ENCODE results near the gene ILKAP. TPM values are rescaled to one million over a fixed set of nuclear protein-coding genes. Genes with fewer than 3 reads are reported as not detected.
A peak's percentile ranks its signal among the peaks of the same experiment; 100 is the strongest.

The ILKAP gene
- total and polyA plus RNA-seq, 11 donors = 12.4 to 41.7 (median 24.0) TPM

DNA sequence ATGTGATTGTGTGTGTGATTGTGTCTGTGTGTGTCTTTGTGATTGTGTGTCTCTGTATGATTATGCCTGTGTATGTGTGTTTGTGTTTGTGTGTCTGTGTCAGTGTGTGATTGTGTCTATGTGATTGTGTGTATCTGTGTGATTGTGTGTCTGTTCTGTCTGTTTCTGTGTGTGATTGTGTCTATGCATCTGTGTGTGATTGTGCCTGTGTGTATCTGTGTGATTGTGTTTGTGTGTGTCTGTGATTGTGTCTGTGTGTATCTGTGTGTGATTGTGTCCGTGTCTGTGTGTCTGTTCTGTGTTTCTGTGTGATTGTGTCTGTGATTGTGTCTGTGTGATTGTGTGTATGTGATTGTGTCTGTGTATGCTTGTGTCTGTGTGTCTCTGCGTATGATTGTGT is 77.2 kb downstream of the ILKAP start:
- DNase-seq (no peak), ATAC-seq (no peak)
- WGBS, 4 donors = 72 to 98% (median 92%) methylated on average over 2 of the region's 2 CpGs
- Histone ChIP-seq H3K4me3 (no peak overlapping the region), H3K27ac (no peak overlapping the region), H3K36me3 (no peaks in the 10 kb centered on the region), H3K27me3 (no peaks in the 10 kb centered on the region), H3K4me1 (peaks cover 0 to 9% (median 0%) of the 10 kb centered on the region in 12 donors), H3K9me3 (no peaks in the 10 kb centered on the region)
- TF ChIP-seq, protein P1, sequence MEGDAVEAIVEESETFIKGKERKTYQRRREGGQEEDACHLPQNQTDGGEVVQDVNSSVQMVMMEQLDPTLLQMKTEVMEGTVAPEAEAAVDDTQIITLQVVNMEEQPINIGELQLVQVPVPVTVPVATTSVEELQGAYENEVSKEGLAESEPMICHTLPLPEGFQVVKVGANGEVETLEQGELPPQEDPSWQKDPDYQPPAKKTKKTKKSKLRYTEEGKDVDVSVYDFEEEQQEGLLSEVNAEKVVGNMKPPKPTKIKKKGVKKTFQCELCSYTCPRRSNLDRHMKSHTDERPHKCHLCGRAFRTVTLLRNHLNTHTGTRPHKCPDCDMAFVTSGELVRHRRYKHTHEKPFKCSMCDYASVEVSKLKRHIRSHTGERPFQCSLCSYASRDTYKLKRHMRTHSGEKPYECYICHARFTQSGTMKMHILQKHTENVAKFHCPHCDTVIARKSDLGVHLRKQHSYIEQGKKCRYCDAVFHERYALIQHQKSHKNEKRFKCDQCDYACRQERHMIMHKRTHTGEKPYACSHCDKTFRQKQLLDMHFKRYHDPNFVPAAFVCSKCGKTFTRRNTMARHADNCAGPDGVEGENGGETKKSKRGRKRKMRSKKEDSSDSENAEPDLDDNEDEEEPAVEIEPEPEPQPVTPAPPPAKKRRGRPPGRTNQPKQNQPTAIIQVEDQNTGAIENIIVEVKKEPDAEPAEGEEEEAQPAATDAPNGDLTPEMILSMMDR (IDR thresholded peaks at IDR 0.05) = no peak
- no peak for TF ChIP-seq POLR2A (IDR thresholded peaks at IDR 0.05)
- intact Hi-C loops (cut with DNase I) = no loop called here

DNA sequence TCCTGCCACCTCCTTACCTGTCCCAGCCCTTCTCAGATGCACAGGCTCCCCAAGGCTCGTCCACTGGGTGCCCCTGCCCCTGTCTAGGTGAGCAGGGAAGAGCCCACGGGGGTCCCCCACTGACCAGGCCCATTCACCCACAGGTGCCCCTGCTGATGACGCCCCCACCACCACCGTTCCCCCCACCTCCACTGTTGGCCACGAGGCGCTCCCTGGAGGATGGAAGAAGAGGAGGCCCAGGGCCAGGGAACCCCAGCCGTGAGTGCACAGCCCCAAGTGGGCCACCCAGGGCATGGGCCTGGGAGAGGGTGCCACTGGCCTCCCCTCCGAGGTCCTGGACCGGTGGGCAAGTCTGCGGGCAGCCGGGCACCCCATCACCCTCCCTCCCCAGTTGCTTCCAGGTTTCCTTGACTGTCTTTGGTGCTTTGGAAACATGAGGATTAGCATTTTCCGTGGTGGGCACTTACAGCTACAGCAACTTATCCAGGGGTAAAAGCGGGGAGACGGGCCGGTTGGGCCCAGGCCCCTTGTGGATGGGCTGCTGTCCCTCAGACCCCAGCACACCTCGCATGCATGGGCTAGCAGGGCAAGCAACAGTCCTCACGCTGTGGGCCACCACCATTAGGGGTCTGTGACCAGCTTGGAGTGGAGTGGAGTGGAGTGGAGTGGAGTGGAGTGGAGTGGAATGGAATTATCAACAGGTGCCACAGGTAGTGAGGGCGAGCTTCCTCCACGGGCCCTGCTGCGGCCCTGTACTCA is 78.2 kb downstream of the ILKAP start:
- Histone ChIP-seq H3K27ac (no peak overlapping the region), H3K36me3 (no peaks in the 10 kb centered on the region), H3K4me1 (peaks cover 0 to 11% (median 0%) of the 10 kb centered on the region in 12 donors), H3K27me3 (no peaks in the 10 kb centered on the region), H3K9me3 (no peaks in the 10 kb centered on the region), H3K4me3 (no peak overlapping the region)
- 81 to 90% (median 89%) methylated on average over 11 to 20 of the region's 20 CpGs for WGBS, 4 donors
- DNase-seq = peak in 2 of 5 donors; percentile 10 to 33
- intact Hi-C loops (cut with DNase I) = no loop called here
- ATAC-seq = no peak
- TF ChIP-seq POLR2A (IDR thresholded peaks at IDR 0.05) = no peak
- TF ChIP-seq, protein P1 (IDR thresholded peaks at IDR 0.05) = no peak

DNA sequence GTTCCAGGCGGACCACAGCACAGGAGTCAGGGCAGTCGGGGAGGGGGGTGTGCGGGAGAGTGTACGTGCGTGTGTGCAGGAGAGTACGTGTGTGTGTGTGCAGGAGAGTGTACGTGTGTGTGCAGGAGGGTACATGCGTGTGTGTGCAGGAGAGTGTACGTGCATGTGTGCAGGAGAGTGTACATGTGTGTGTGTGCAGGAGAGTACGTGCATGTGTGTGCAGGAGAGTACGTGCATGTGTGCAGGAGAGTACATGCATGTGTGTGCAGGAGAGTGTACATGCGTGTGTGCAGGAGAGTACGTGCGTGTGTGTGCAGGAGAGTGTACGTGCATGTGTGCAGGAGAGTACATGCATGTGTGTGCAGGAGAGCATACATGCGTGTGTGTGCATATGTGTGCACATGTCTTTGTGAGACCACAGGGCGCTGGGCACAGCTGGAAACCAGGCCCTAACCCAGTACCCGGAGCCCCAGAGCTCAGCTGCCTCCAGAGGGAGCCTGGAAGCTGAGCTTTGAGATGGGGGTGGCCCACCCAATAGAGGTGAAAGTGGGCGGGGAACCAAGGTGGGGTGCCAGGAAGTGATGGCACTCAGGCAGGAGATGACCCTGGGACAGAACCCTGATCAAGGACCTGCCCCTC is 78.9 kb downstream of the ILKAP start:
- H3K27me3 ChIP-seq = no peaks in the 10 kb centered on the region
- DNase-seq (peak in 2 of 5 donors; percentile 5 to 52), ATAC-seq (no peak)
- intact Hi-C loops (cut with DNase I) = no loop called here
- H3K4me1 ChIP-seq = peaks cover 0 to 14% (median 0%) of the 10 kb centered on the region in 12 donors
- no peaks in the 10 kb centered on the region for H3K9me3 ChIP-seq
- no peak overlapping the region for H3K4me3 ChIP-seq
- no peak for TF ChIP-seq POLR2A (IDR thresholded peaks at IDR 0.05)
- TF ChIP-seq, protein P1 (IDR thresholded peaks at IDR 0.05) = no peak
- no peaks in the 10 kb centered on the region for H3K36me3 ChIP-seq
- H3K27ac ChIP-seq = no peak overlapping the region
- 87 to 95% (median 90%) methylated on average over 19 of the region's 19 CpGs for WGBS, 4 donors

DNA sequence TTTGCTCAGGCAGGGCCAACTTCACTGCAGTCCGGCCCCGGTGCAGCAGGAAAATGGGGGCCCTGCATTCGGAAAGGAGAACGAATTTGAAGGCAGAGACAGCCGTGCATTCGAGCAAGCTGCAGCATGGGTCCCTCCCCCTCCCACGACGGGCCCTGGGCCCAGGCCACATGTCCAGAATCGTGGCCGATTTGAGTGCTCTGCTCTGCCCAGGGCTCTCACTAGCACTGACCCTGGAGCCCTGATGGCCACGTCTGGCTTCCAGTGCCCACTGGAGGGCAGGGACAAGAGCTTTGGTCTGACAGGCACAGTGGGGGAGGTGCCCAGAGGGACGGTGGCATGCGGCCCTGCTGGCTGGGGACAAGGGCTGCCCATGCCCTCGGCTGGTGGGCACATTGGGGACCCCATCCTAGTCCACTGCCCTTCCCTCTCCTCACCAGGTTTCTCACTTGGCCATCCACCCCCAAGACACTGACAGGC is 79.5 kb downstream of the ILKAP start:
- DNase-seq = peak in 2 of 5 donors; percentile 11 to 49
- Histone ChIP-seq H3K4me1 (peaks cover 0 to 14% (median 0%) of the 10 kb centered on the region in 12 donors), H3K9me3 (no peaks in the 10 kb centered on the region), H3K27me3 (no peaks in the 10 kb centered on the region), H3K27ac (no peak overlapping the region), H3K36me3 (no peaks in the 10 kb centered on the region), H3K4me3 (no peak overlapping the region)
- 74 to 84% (median 76%) methylated on average over 8 to 14 of the region's 14 CpGs for WGBS, 4 donors
- intact Hi-C loops (cut with DNase I) = no loop called here
- TF ChIP-seq, protein P1 (IDR thresholded peaks at IDR 0.05) = no peak
- no peak for TF ChIP-seq POLR2A (IDR thresholded peaks at IDR 0.05)
- ATAC-seq = no peak
